Transverse colon (tissue), 4 donors: ENCODE data around the gene CALML6.
"Not testable (repeated sequence)": the region's sequence is repeated elsewhere in the genome, so short reads cannot be mapped to it uniquely, and the experiment has no call there.

ENCODE experiments used
- EP300 ChIP-seq: sonication (generic); formaldehyde crosslinking; IDR thresholded peaks from one replicate; pipeline ENCODE4 v1.6.1; 2017; ENCODE audit warnings: antibody characterized with exemption, low read depth
- POLR2A ChIP-seq: fragments of 450-650 bp; IDR thresholded peaks from one replicate; pipeline ENCODE4 v1.6.1; 2016; ENCODE audit warnings: antibody characterized with exemption, mild to moderate bottlenecking, moderate library complexity
- POLR2AphosphoS5 ChIP-seq, 3 donors: sonication (generic); formaldehyde crosslinking; IDR thresholded peaks; one replicate each; pipeline ENCODE4 v1.6.1; 2016; ENCODE audit warnings: antibody characterized with exemption in 3 of 3
- TF ChIP-seq, protein P1 (sequence below), 5 experiments: fragments of 200-600 bp in 3 of 5; fragments of 450-650 bp in 2 of 5; sonication (generic) in 3 of 5; IDR thresholded peaks; 1 replicate in 2 of 5; 2 replicates in 3 of 5; pipeline ENCODE4 v1.5.1; 2016 to 2017; ENCODE audit warnings: antibody characterized with exemption in 5 of 5, inconsistent platforms in 3 of 5, mild to moderate bottlenecking in 2 of 5, moderate library complexity in 1 of 5

DNA sequence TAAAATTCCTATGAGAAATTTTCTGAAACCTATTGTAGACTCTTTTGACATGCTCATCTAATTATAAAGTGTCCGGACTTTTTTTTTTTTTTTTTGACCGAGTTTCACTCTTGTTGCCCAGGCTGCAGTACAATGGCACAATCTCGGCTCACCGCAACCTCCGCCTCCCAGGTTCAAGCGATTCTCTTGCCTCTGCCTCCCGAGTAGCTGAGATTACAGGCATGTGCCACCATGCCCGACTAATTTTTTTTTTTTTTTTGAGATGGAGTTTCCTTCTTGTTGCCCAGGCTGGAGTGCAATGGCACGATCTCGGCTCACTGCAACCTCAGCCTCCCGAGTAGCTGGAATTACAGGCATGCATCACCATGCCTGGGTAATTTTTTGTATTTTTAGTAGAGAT lies 31.2 kb upstream of the CALML6 start:
- TF ChIP-seq, protein P1, sequence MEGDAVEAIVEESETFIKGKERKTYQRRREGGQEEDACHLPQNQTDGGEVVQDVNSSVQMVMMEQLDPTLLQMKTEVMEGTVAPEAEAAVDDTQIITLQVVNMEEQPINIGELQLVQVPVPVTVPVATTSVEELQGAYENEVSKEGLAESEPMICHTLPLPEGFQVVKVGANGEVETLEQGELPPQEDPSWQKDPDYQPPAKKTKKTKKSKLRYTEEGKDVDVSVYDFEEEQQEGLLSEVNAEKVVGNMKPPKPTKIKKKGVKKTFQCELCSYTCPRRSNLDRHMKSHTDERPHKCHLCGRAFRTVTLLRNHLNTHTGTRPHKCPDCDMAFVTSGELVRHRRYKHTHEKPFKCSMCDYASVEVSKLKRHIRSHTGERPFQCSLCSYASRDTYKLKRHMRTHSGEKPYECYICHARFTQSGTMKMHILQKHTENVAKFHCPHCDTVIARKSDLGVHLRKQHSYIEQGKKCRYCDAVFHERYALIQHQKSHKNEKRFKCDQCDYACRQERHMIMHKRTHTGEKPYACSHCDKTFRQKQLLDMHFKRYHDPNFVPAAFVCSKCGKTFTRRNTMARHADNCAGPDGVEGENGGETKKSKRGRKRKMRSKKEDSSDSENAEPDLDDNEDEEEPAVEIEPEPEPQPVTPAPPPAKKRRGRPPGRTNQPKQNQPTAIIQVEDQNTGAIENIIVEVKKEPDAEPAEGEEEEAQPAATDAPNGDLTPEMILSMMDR (IDR thresholded peaks at IDR 0.05) = not testable (repeated sequence)
- TF ChIP-seq EP300; POLR2AphosphoS5 (IDR thresholded peaks at IDR 0.05); POLR2A: not testable (repeated sequence)
